Measurements from ENCODE around the gene RPL5.

DNA sequence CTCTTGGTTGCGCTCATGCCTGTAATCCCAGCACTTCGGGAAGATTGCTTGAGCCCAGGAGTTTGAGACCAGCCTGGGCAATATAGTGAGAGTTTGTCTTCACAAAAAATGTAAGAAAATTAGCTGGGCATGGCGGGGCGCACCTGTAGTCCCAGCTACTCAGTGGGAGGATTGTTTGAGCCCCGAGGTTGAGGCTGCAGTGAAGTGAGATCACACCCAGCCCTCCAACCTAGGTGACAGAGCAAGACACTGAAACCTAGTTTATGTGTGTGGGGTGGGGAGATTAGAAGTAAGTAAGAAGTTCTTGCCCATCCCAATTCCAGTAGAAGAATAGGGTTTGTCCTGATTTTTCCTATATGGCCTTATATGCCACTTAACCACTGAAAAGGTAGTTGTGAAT, 2.0 kb downstream of the RPL5 start:
- TF ChIP-seq, protein P1, sequence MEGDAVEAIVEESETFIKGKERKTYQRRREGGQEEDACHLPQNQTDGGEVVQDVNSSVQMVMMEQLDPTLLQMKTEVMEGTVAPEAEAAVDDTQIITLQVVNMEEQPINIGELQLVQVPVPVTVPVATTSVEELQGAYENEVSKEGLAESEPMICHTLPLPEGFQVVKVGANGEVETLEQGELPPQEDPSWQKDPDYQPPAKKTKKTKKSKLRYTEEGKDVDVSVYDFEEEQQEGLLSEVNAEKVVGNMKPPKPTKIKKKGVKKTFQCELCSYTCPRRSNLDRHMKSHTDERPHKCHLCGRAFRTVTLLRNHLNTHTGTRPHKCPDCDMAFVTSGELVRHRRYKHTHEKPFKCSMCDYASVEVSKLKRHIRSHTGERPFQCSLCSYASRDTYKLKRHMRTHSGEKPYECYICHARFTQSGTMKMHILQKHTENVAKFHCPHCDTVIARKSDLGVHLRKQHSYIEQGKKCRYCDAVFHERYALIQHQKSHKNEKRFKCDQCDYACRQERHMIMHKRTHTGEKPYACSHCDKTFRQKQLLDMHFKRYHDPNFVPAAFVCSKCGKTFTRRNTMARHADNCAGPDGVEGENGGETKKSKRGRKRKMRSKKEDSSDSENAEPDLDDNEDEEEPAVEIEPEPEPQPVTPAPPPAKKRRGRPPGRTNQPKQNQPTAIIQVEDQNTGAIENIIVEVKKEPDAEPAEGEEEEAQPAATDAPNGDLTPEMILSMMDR (IDR thresholded peaks at IDR 0.05; ENCODE audit: low read length): no peak
- no peak for TF ChIP-seq EZH2phosphoT487 (IDR thresholded peaks at IDR 0.05; ENCODE audit: low read length)
- no peak for TF ChIP-seq EZH2 (optimal IDR thresholded peaks at IDR 0.05; ENCODE audit: low read depth, low read length)
